Calu3 (cell line): ENCODE data around the gene CDKAL1. TPM values are rescaled to one million over a fixed set of nuclear protein-coding genes. Genes with fewer than 3 reads are reported as not detected.

Source experiments
- BruUV-seq: library from RNA; stranded (reverse); fragments of 400-500 nt; replicated peaks from 2 replicates; lab custom pipeline; 2021; lab: Mats Ljungman, UMichigan
- CTCF ChIA-PET: fragments of 300-600 bp; sonication (Branson Sonifier 250); formaldehyde crosslinking; loops from one replicate; lab custom pipeline; 2022; ENCODE audit warnings: antibody characterized with exemption; lab: Charles Lee
- DNase-seq: peaks from one replicate; pipeline ENCODE4 v3.0.0; 2022
- H3K27ac Mint-ChIP-seq: one replicate; pipeline ENCODE4 v1.8.0; 2022; ENCODE audit warnings: mixed read lengths; ENCODE audit not compliant: unreplicated experiment
- H3K27me3 Mint-ChIP-seq: one replicate; pipeline ENCODE4 v1.8.0; 2022; ENCODE audit warnings: mixed read lengths; ENCODE audit not compliant: unreplicated experiment
- H3K36me3 Mint-ChIP-seq: one replicate; pipeline ENCODE4 v1.8.0; 2022; ENCODE audit warnings: mild to moderate bottlenecking, moderate library complexity, mixed read lengths; ENCODE audit not compliant: insufficient read depth, unreplicated experiment
- H3K4me1 Mint-ChIP-seq: one replicate; pipeline ENCODE4 v1.8.0; 2022; ENCODE audit warnings: mild to moderate bottlenecking, low read depth, mixed read lengths; ENCODE audit not compliant: unreplicated experiment
- H3K4me3 Mint-ChIP-seq: one replicate; pipeline ENCODE4 v1.8.0; 2022; ENCODE audit warnings: mild to moderate bottlenecking, low read depth, moderate library complexity, mixed read lengths; ENCODE audit not compliant: unreplicated experiment
- H3K9me3 Mint-ChIP-seq: one replicate; pipeline ENCODE4 v1.8.0; 2022; ENCODE audit warnings: low read depth, mixed read lengths; ENCODE audit not compliant: unreplicated experiment
- CTCF ChIP-seq: fragments of 200-600 bp; IDR thresholded peaks from one replicate; pipeline ENCODE4 v1.8.0; 2022; ENCODE audit warnings: antibody characterized with exemption; ENCODE audit not compliant: unreplicated experiment
- intact Hi-C: fragments of 100-400 bp; cut with micrococcal nuclease; formaldehyde crosslinking; loops from one replicate; pipeline ENCODE4 v1.10.0; 2022; ENCODE audit not compliant: unreplicated experiment
- total RNA-seq: library from RNA; stranded (reverse); gene quantifications from 2 replicates; pipeline ENCODE4 v1.2.3, GENCODE V29; 2022

The CDKAL1 gene
- total RNA-seq, 1 experiment from 2014 or later: 39.6 TPM

- no TSS peak for BruUV-seq
- no peak overlapping the region for H3K27ac Mint-ChIP-seq
- no peaks in the 10 kb centered on the region for H3K36me3 Mint-ChIP-seq
- TF ChIP-seq CTCF: no peak
- CTCF ChIA-PET: interaction anchor here (1.2 kb wide), 1 partner anchor 52 kb away, joined by 8 read pairs; no protein-coding TSS in a partner anchor
- H3K27me3 Mint-ChIP-seq: no peaks in the 10 kb centered on the region
- DNase-seq: no peak
- H3K4me1 Mint-ChIP-seq: peaks cover 38% of the 10 kb centered on the region
- H3K4me3 Mint-ChIP-seq: no peak overlapping the region
- no peaks in the 10 kb centered on the region for H3K9me3 Mint-ChIP-seq
- intact Hi-C loops: no loop called here
Measured at GRCh38 chr6:20927130-20927860, 393.0 kb downstream of the CDKAL1 start.

GRCh38 chr6:20929283-20929682 lies 395.0 kb downstream of the CDKAL1 start:
- H3K27ac Mint-ChIP-seq: no peak overlapping the region
- TF ChIP-seq CTCF: no peak
- BruUV-seq: no TSS peak
- CTCF ChIA-PET: no interaction called here
- H3K9me3 Mint-ChIP-seq: no peaks in the 10 kb centered on the region
- H3K36me3 Mint-ChIP-seq: no peaks in the 10 kb centered on the region
- H3K4me3 Mint-ChIP-seq: no peak overlapping the region
- H3K27me3 Mint-ChIP-seq: no peaks in the 10 kb centered on the region
- H3K4me1 Mint-ChIP-seq: peaks cover 31% of the 10 kb centered on the region
- intact Hi-C loops: no loop called here
- DNase-seq: no peak

- Mint-ChIP-seq H3K27ac (no peak overlapping the region), H3K9me3 (no peaks in the 10 kb centered on the region), H3K27me3 (no peaks in the 10 kb centered on the region), H3K4me3 (no peak overlapping the region), H3K4me1 (peaks cover 25% of the 10 kb centered on the region), H3K36me3 (no peaks in the 10 kb centered on the region)
- intact Hi-C loops: no loop called here
- CTCF ChIA-PET: interaction anchor here (0.6 kb wide), 1 partner anchor 10 kb away, joined by 3 read pairs; no protein-coding TSS in a partner anchor
- no peak for TF ChIP-seq CTCF
- no TSS peak for BruUV-seq
- DNase-seq: no peak
Measured at GRCh38 chr6:20931093-20931492, 396.8 kb downstream of the CDKAL1 start.

- CTCF ChIA-PET: no interaction called here
- Mint-ChIP-seq H3K27ac (no peak overlapping the region), H3K4me1 (peaks cover 25% of the 10 kb centered on the region), H3K27me3 (no peaks in the 10 kb centered on the region), H3K36me3 (no peaks in the 10 kb centered on the region), H3K9me3 (no peaks in the 10 kb centered on the region), H3K4me3 (no peak overlapping the region)
- TF ChIP-seq CTCF: no peak
- DNase-seq: no peak
- intact Hi-C loops: no loop called here
- no TSS peak for BruUV-seq
Measured at GRCh38 chr6:20931772-20932171, 397.5 kb downstream of the CDKAL1 start.
